Left ventricle myocardium inferior (tissue), 1 donor: ENCODE data around the gene RFPL3. TPM values are rescaled to one million over a fixed set of nuclear protein-coding genes. Genes with fewer than 3 reads are reported as not detected.
"Not testable (repeated sequence)": the region's sequence is repeated elsewhere in the genome, so short reads cannot be mapped to it uniquely, and the experiment has no call there.

Source experiments
- DNase-seq: peaks from one replicate; pipeline ENCODE4 v3.0.0-alpha.2; 2020
- H3K27ac ChIP-seq: fragments of 200-600 bp; replicated peaks from 2 replicates; pipeline ENCODE4 v1.8.0; 2021
- H3K27me3 ChIP-seq: fragments of 200-600 bp; 2 replicates; pipeline ENCODE4 v1.8.0; 2021; ENCODE audit warnings: low read depth
- H3K36me3 ChIP-seq: fragments of 200-600 bp; 2 replicates; pipeline ENCODE4 v1.8.0; 2021
- H3K4me1 ChIP-seq: fragments of 200-600 bp; 2 replicates; pipeline ENCODE4 v1.8.0; 2021
- H3K4me3 ChIP-seq: fragments of 200-600 bp; 2 replicates; pipeline ENCODE4 v1.8.0; 2021; ENCODE audit warnings: mild to moderate bottlenecking, moderate library complexity
- H3K9me3 ChIP-seq: fragments of 200-600 bp; replicated peaks from 2 replicates; pipeline ENCODE4 v1.8.0; 2021
- CTCF ChIP-seq: fragments of 200-600 bp; IDR thresholded peaks from 2 replicates; pipeline ENCODE4 v1.8.0; 2021; ENCODE audit warnings: antibody characterized with exemption, mild to moderate bottlenecking, borderline replicate concordance
- intact Hi-C: fragments of 100-400 bp; cut with micrococcal nuclease; formaldehyde crosslinking; loops from one replicate; pipeline ENCODE4 v1.11.0; 2022
- total RNA-seq: library from RNA; stranded (reverse); fragmentation: NEBNext Ultra II Directional; extraction: Animal tissue kit (Norgen Biotek cat#: 25700); gene quantifications from one replicate; pipeline ENCODE4 v1.2.1, GENCODE V29; 2021
- donor health status: DM: no; HTN: yes; CAD: no; lungs with severe emphysema.

Gene RFPL3
- total RNA-seq, 1 donor from 2014 or later: not detected

GRCh38 chr22:32355760-32356159 is 1.9 kb upstream of the RFPL3 start:
- no peak overlapping the region for H3K4me3 ChIP-seq
- H3K9me3 ChIP-seq: no peaks in the 10 kb centered on the region
- H3K27ac ChIP-seq: no peak overlapping the region
- peaks cover 4% of the 10 kb centered on the region for H3K27me3 ChIP-seq
- DNase-seq: no peak
- H3K36me3 ChIP-seq: no peaks in the 10 kb centered on the region
- peak; percentile 22 for TF ChIP-seq CTCF
- H3K4me1 ChIP-seq: no peaks in the 10 kb centered on the region
- intact Hi-C loops: no loop called here

- H3K4me3 ChIP-seq, H3K27me3 ChIP-seq, H3K36me3 ChIP-seq, intact Hi-C loops, DNase-seq, H3K27ac ChIP-seq, H3K9me3 ChIP-seq, H3K4me1 ChIP-seq: not testable (repeated sequence)
Measured at GRCh38 chr22:32360096-32360495, 2.4 kb downstream of the RFPL3 start.

- no peaks in the 10 kb centered on the region for H3K36me3 ChIP-seq
- TF ChIP-seq CTCF: no peak
- no peak overlapping the region for H3K27ac ChIP-seq
- no peaks in the 10 kb centered on the region for H3K9me3 ChIP-seq
- intact Hi-C loops: no loop called here
- no peak for DNase-seq
- H3K4me3 ChIP-seq: no peak overlapping the region
- no peaks in the 10 kb centered on the region for H3K4me1 ChIP-seq
- H3K27me3 ChIP-seq: no peaks in the 10 kb centered on the region
Measured at GRCh38 chr22:32361257-32361656, 3.6 kb downstream of the RFPL3 start.

GRCh38 chr22:32364210-32364609 is 6.5 kb downstream of the RFPL3 start:
- H3K9me3 ChIP-seq: no peaks in the 10 kb centered on the region
- no peaks in the 10 kb centered on the region for H3K36me3 ChIP-seq
- no peak for TF ChIP-seq CTCF
- no peak overlapping the region for H3K4me3 ChIP-seq
- H3K27ac ChIP-seq: no peak overlapping the region
- intact Hi-C loops: no loop called here
- H3K4me1 ChIP-seq: no peaks in the 10 kb centered on the region
- DNase-seq: no peak
- H3K27me3 ChIP-seq: no peaks in the 10 kb centered on the region

GRCh38 chr22:32375678-32376450 is 18.2 kb downstream of the RFPL3 start:
- Histone ChIP-seq H3K27me3 (no peaks in the 10 kb centered on the region), H3K4me1 (no peaks in the 10 kb centered on the region), H3K36me3 (no peaks in the 10 kb centered on the region), H3K9me3 (no peaks in the 10 kb centered on the region), H3K4me3 (no peak overlapping the region), H3K27ac (no peak overlapping the region)
- intact Hi-C loops: no loop called here
- no peak for DNase-seq
- no peak for TF ChIP-seq CTCF

GRCh38 chr22:32376681-32377080 is 19.0 kb downstream of the RFPL3 start:
- DNase-seq: no peak
- Histone ChIP-seq H3K27me3 (no peaks in the 10 kb centered on the region), H3K4me3 (no peak overlapping the region), H3K27ac (no peak overlapping the region), H3K9me3 (no peaks in the 10 kb centered on the region), H3K4me1 (no peaks in the 10 kb centered on the region), H3K36me3 (no peaks in the 10 kb centered on the region)
- intact Hi-C loops: no loop called here
- TF ChIP-seq CTCF: no peak
